ENCODE measurements around the gene DDO.

DNA sequence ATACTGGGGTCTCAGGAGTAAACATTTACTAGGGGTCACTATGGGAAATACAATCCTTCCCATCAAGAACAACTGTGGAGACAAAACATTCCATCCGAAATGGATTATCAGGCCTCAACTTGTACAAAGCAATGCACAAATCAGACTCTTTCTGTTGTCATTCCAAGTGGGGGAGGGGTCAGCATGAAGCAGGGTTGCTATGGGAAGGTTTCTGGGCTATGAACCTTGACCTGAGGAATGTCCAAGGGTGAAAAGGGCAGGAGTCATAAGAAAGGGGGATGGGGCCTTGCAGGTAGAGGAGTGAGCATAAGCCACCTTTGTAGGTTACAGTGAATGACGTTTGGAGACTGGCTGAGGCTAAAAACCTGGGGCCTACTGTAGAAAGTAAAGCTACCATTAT, 60.4 kb downstream of the DDO start:
- TF ChIP-seq, protein P1, sequence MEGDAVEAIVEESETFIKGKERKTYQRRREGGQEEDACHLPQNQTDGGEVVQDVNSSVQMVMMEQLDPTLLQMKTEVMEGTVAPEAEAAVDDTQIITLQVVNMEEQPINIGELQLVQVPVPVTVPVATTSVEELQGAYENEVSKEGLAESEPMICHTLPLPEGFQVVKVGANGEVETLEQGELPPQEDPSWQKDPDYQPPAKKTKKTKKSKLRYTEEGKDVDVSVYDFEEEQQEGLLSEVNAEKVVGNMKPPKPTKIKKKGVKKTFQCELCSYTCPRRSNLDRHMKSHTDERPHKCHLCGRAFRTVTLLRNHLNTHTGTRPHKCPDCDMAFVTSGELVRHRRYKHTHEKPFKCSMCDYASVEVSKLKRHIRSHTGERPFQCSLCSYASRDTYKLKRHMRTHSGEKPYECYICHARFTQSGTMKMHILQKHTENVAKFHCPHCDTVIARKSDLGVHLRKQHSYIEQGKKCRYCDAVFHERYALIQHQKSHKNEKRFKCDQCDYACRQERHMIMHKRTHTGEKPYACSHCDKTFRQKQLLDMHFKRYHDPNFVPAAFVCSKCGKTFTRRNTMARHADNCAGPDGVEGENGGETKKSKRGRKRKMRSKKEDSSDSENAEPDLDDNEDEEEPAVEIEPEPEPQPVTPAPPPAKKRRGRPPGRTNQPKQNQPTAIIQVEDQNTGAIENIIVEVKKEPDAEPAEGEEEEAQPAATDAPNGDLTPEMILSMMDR (IDR thresholded peaks at IDR 0.05; ENCODE audit: low read depth, low read length): no peak
- no peak for TF ChIP-seq POLR2A (IDR thresholded peaks at IDR 0.05; ENCODE audit: extremely low read depth, insufficient read length)

All from NB4 (cell line).